CD4-positive, alpha-beta memory T cell (primary cell): ENCODE results near the gene PHYKPL. TPM values are rescaled to one million over a fixed set of nuclear protein-coding genes. Genes with fewer than 3 reads are reported as not detected.

Experiments
- CTCF ChIA-PET: fragments of 350-600 bp; sonication (Branson Sonifier 250); formaldehyde crosslinking; loops from one replicate; lab custom pipeline; 2021; ENCODE audit warnings: inconsistent platforms; ENCODE audit not compliant: partially characterized antibody; lab: Charles Lee
- POLR2A ChIA-PET: fragments of 350-600 bp; sonication (Branson Sonifier 250); formaldehyde crosslinking; loops from one replicate; lab custom pipeline; 2021; ENCODE audit not compliant: partially characterized antibody; lab: Charles Lee
- DNase-seq, 5 donors: peaks; one replicate each; pipeline versions ENCODE4 v3.0.0 to v3.0.0-alpha.2; 2020 to 2022; ENCODE audit warnings: mixed read lengths in 1 of 5
- H3K27ac ChIP-seq: one replicate; pipeline ENCODE4 v1.7.0; 2013; ENCODE audit warnings: low read depth, low read length
- H3K27me3 ChIP-seq: 2 replicates; pipeline ENCODE4 v1.7.0; 2013; ENCODE audit warnings: mild to moderate bottlenecking, low read length, moderate library complexity; ENCODE audit not compliant: insufficient read depth
- H3K36me3 ChIP-seq: 2 replicates; pipeline ENCODE4 v1.7.0; 2013; ENCODE audit warnings: mild to moderate bottlenecking, low read length, moderate library complexity; ENCODE audit not compliant: insufficient read depth
- H3K4me1 ChIP-seq: 2 replicates; pipeline ENCODE4 v1.7.0; 2013; ENCODE audit warnings: mild to moderate bottlenecking, low read length, moderate library complexity; ENCODE audit not compliant: insufficient read depth
- H3K4me3 ChIP-seq, 2 donors: one replicate each; pipeline ENCODE4 v1.7.0; 2013; ENCODE audit warnings: low read length in 2 of 2, mild to moderate bottlenecking in 1 of 2
- H3K9me3 ChIP-seq, 2 donors: one replicate each; pipeline ENCODE4 v1.7.0; 2013; ENCODE audit warnings: low read length in 2 of 2, control low read depth in 1 of 2; ENCODE audit not compliant: control insufficient read depth in 1 of 2
- H3K27ac Mint-ChIP-seq, 7 donors: one replicate each; pipeline ENCODE4 v1.8.0; 2020 to 2021; ENCODE audit warnings: mixed read lengths in 7 of 7, mild to moderate bottlenecking in 6 of 7, inconsistent platforms in 3 of 7, moderate library complexity in 3 of 7
- H3K27me3 Mint-ChIP-seq, 2 donors: one replicate each; pipeline ENCODE4 v1.8.0; 2020 to 2021; ENCODE audit warnings: mixed read lengths in 2 of 2
- H3K36me3 Mint-ChIP-seq, 2 donors: one replicate each; pipeline ENCODE4 v1.8.0; 2020 to 2021; ENCODE audit warnings: mixed read lengths in 2 of 2, inconsistent platforms in 1 of 2, mild to moderate bottlenecking in 1 of 2
- H3K4me1 Mint-ChIP-seq, 4 donors: one replicate each; pipeline ENCODE4 v1.8.0; 2020 to 2021; ENCODE audit warnings: mixed read lengths in 4 of 4, mild to moderate bottlenecking in 1 of 4
- H3K4me3 Mint-ChIP-seq, 8 donors: one replicate each; pipeline ENCODE4 v1.8.0; 2020 to 2021; ENCODE audit warnings: mixed read lengths in 8 of 8, mild to moderate bottlenecking in 7 of 8, moderate library complexity in 6 of 8, inconsistent platforms in 3 of 8
- H3K9me3 Mint-ChIP-seq, 8 donors: one replicate each; pipeline ENCODE4 v1.8.0; 2020 to 2021; ENCODE audit warnings: mixed read lengths in 8 of 8, mild to moderate bottlenecking in 5 of 8, inconsistent platforms in 3 of 8, moderate library complexity in 1 of 8
- intact Hi-C: fragments of 100-400 bp; cut with micrococcal nuclease; formaldehyde crosslinking; loops from one replicate; pipeline ENCODE4 v1.15.1; 2023
- polyA plus RNA-seq, 2 donors: library from polyadenylated mRNA; unstranded; fragments of 300-500 nt; fragmentation: Illumina TruSeq; gene quantifications; one replicate each; pipeline ENCODE4 v1.2.3, GENCODE V29; 2021
- total RNA-seq, 2 experiments: library from RNA; stranded (reverse); gene quantifications; one replicate each; pipeline ENCODE4 v1.2.3, GENCODE V29; 2021

Gene PHYKPL
- total and polyA plus RNA-seq, 4 experiments from 2014 or later = 38.7 to 251 (median 139) TPM

- Histone ChIP-seq H3K9me3 (no peaks in the 10 kb centered on the region), H3K4me1 (no peaks in the 10 kb centered on the region), H3K27ac (no peak overlapping the region), H3K27me3 (no peaks in the 10 kb centered on the region), H3K4me3 (no peak overlapping the region), H3K36me3 (no peaks in the 10 kb centered on the region)
- CTCF ChIA-PET = interaction anchor here (2.6 kb wide), 1 partner anchor 8 kb away, joined by 9 read pairs; no protein-coding TSS in a partner anchor
- H3K9me3 Mint-ChIP-seq = peaks cover 0 to 5% (median 1%) of the 10 kb centered on the region in 8 donors
- H3K4me1 Mint-ChIP-seq = no peaks in the 10 kb centered on the region
- peaks cover 2 to 3% of the 10 kb centered on the region in 2 donors for H3K27me3 Mint-ChIP-seq
- H3K27ac Mint-ChIP-seq = no peak overlapping the region
- no peaks in the 10 kb centered on the region for H3K36me3 Mint-ChIP-seq
- no peak for DNase-seq
- intact Hi-C loops = no loop called here
- H3K4me3 Mint-ChIP-seq = no peak overlapping the region
- POLR2A ChIA-PET = no interaction called here
Measured at GRCh38 chr5:178272591-178272990, 40.0 kb upstream of the PHYKPL start.

GRCh38 chr5:178271726-178272479 lies 39.3 kb upstream of the PHYKPL start:
- CTCF ChIA-PET = interaction anchor here (1.7 to 2.6 kb wide), 2 partner anchors 9 to 13 kb away, joined by 5 to 9 read pairs; no protein-coding TSS in a partner anchor

GRCh38 chr5:178271231-178271630 lies 38.6 kb upstream of the PHYKPL start:
- Histone ChIP-seq H3K27ac (no peak overlapping the region), H3K27me3 (no peaks in the 10 kb centered on the region), H3K4me3 (no peak overlapping the region), H3K4me1 (no peaks in the 10 kb centered on the region), H3K9me3 (no peaks in the 10 kb centered on the region), H3K36me3 (no peaks in the 10 kb centered on the region)
- Mint-ChIP-seq H3K36me3 (no peaks in the 10 kb centered on the region), H3K27ac (no peak overlapping the region), H3K4me1 (no peaks in the 10 kb centered on the region), H3K9me3 (peaks cover 0 to 5% (median 1%) of the 10 kb centered on the region in 8 donors), H3K4me3 (peak overlapping the region in 1 of 8 donors; percentile 54), H3K27me3 (peaks cover 2% of the 10 kb centered on the region in 2 donors)
- DNase-seq = no peak
- CTCF ChIA-PET = interaction anchor here (1.7 to 2.6 kb wide), 2 partner anchors 9 to 14 kb away, joined by 5 to 9 read pairs; no protein-coding TSS in a partner anchor
- intact Hi-C loops = no loop called here
- POLR2A ChIA-PET = no interaction called here

More at GRCh38 chr5:178271726-178272479, 39.3 kb upstream of the PHYKPL start:
- peak overlapping the region in 1 of 8 donors; percentile 54 for H3K4me3 Mint-ChIP-seq
- Histone ChIP-seq H3K4me1 (no peaks in the 10 kb centered on the region), H3K27me3 (no peaks in the 10 kb centered on the region), H3K4me3 (no peak overlapping the region), H3K27ac (no peak overlapping the region), H3K36me3 (no peaks in the 10 kb centered on the region), H3K9me3 (no peaks in the 10 kb centered on the region)
- no peaks in the 10 kb centered on the region for H3K4me1 Mint-ChIP-seq
- H3K27me3 Mint-ChIP-seq = peaks cover 2% of the 10 kb centered on the region in 2 donors
- DNase-seq = no peak
- H3K36me3 Mint-ChIP-seq = no peaks in the 10 kb centered on the region
- H3K9me3 Mint-ChIP-seq = peaks cover 0 to 5% (median 1%) of the 10 kb centered on the region in 8 donors
- POLR2A ChIA-PET = no interaction called here
- intact Hi-C loops = no loop called here
- H3K27ac Mint-ChIP-seq = no peak overlapping the region

GRCh38 chr5:178269499-178269898 lies 36.9 kb upstream of the PHYKPL start:
- POLR2A ChIA-PET = no interaction called here
- CTCF ChIA-PET = no interaction called here
- peaks cover 2% of the 10 kb centered on the region in 2 donors for H3K27me3 Mint-ChIP-seq
- no peaks in the 10 kb centered on the region for H3K9me3 ChIP-seq
- DNase-seq = no peak
- no peak overlapping the region for H3K27ac Mint-ChIP-seq
- no peaks in the 10 kb centered on the region for H3K4me1 ChIP-seq
- H3K4me3 Mint-ChIP-seq = no peak overlapping the region
- H3K36me3 ChIP-seq = no peaks in the 10 kb centered on the region
- H3K4me1 Mint-ChIP-seq = no peaks in the 10 kb centered on the region
- intact Hi-C loops = no loop called here
- peaks cover 0 to 3% (median 0%) of the 10 kb centered on the region in 8 donors for H3K9me3 Mint-ChIP-seq
- no peak overlapping the region for H3K27ac ChIP-seq
- H3K4me3 ChIP-seq = no peak overlapping the region
- H3K36me3 Mint-ChIP-seq = no peaks in the 10 kb centered on the region
- no peaks in the 10 kb centered on the region for H3K27me3 ChIP-seq

- ChIA-PET CTCF (no interaction called here), POLR2A (no interaction called here)
- H3K9me3 Mint-ChIP-seq = peaks cover 0 to 3% (median under 1%) of the 10 kb centered on the region in 8 donors
- no peak overlapping the region for H3K4me3 Mint-ChIP-seq
- no peak overlapping the region for H3K4me3 ChIP-seq
- H3K36me3 ChIP-seq = no peaks in the 10 kb centered on the region
- no peaks in the 10 kb centered on the region for H3K9me3 ChIP-seq
- no peak overlapping the region for H3K27ac ChIP-seq
- no peaks in the 10 kb centered on the region for H3K27me3 ChIP-seq
- peaks cover 2% of the 10 kb centered on the region in 2 donors for H3K27me3 Mint-ChIP-seq
- no peaks in the 10 kb centered on the region for H3K4me1 ChIP-seq
- no peak for DNase-seq
- H3K4me1 Mint-ChIP-seq = no peaks in the 10 kb centered on the region
- H3K27ac Mint-ChIP-seq = no peak overlapping the region
- intact Hi-C loops = no loop called here
- H3K36me3 Mint-ChIP-seq = no peaks in the 10 kb centered on the region
Measured at GRCh38 chr5:178267876-178268275, 35.3 kb upstream of the PHYKPL start.

- H3K9me3 Mint-ChIP-seq = peaks cover 0 to 3% (median under 1%) of the 10 kb centered on the region in 8 donors
- ChIA-PET CTCF (no interaction called here), POLR2A (no interaction called here)
- no peak overlapping the region for H3K27ac ChIP-seq
- no peaks in the 10 kb centered on the region for H3K9me3 ChIP-seq
- no peaks in the 10 kb centered on the region for H3K27me3 ChIP-seq
- peaks cover 2% of the 10 kb centered on the region in 2 donors for H3K27me3 Mint-ChIP-seq
- no peaks in the 10 kb centered on the region for H3K4me1 Mint-ChIP-seq
- no peak overlapping the region for H3K4me3 ChIP-seq
- no peaks in the 10 kb centered on the region for H3K36me3 Mint-ChIP-seq
- no peak overlapping the region for H3K4me3 Mint-ChIP-seq
- intact Hi-C loops = no loop called here
- no peak for DNase-seq
- H3K4me1 ChIP-seq = no peaks in the 10 kb centered on the region
- H3K36me3 ChIP-seq = no peaks in the 10 kb centered on the region
- H3K27ac Mint-ChIP-seq = no peak overlapping the region
Measured at GRCh38 chr5:178267245-178267644, 34.6 kb upstream of the PHYKPL start.

- CTCF ChIA-PET = interaction anchor here (0.8 kb wide), 1 partner anchor 17 kb away, joined by 3 read pairs; no protein-coding TSS in a partner anchor
- Histone ChIP-seq H3K27ac (no peak overlapping the region), H3K9me3 (no peaks in the 10 kb centered on the region), H3K4me3 (no peak overlapping the region), H3K27me3 (no peaks in the 10 kb centered on the region), H3K36me3 (no peaks in the 10 kb centered on the region), H3K4me1 (no peaks in the 10 kb centered on the region)
- no peak overlapping the region for H3K27ac Mint-ChIP-seq
- peaks cover 0 to 3% (median under 1%) of the 10 kb centered on the region in 8 donors for H3K9me3 Mint-ChIP-seq
- no peaks in the 10 kb centered on the region for H3K4me1 Mint-ChIP-seq
- H3K27me3 Mint-ChIP-seq = peaks cover 2% of the 10 kb centered on the region in 2 donors
- no peaks in the 10 kb centered on the region for H3K36me3 Mint-ChIP-seq
- intact Hi-C loops = no loop called here
- POLR2A ChIA-PET = no interaction called here
- DNase-seq = no peak
- H3K4me3 Mint-ChIP-seq = no peak overlapping the region
Measured at GRCh38 chr5:178266581-178266980, 34.0 kb upstream of the PHYKPL start.
